LNCaP clone FGC (cell line): ENCODE results near the gene SART3.
A peak's percentile ranks its signal among the peaks of the same experiment; 100 is the strongest.
"Not testable (repeated sequence)": the region's sequence is repeated elsewhere in the genome, so short reads cannot be mapped to it uniquely, and the experiment has no call there.

Experiments used
- DNase-seq: peaks from one replicate; pipeline ENCODE4 v3.0.0-alpha.2; 2011; ENCODE audit warnings: low read depth
- H3K4me3 ChIP-seq: 2 replicates; pipeline ENCODE4 v1.5.1; 2011; ENCODE audit warnings: mild to moderate bottlenecking, low read depth, low read length, control low read depth
- TF ChIP-seq, protein P1 (sequence below): IDR thresholded peaks from 2 replicates; pipeline ENCODE4 v1.5.1; 2012; ENCODE audit warnings: mild to moderate bottlenecking; ENCODE audit not compliant: control insufficient read depth, insufficient read depth; ENCODE audit errors: extremely low read depth

Gene SART3

DNA sequence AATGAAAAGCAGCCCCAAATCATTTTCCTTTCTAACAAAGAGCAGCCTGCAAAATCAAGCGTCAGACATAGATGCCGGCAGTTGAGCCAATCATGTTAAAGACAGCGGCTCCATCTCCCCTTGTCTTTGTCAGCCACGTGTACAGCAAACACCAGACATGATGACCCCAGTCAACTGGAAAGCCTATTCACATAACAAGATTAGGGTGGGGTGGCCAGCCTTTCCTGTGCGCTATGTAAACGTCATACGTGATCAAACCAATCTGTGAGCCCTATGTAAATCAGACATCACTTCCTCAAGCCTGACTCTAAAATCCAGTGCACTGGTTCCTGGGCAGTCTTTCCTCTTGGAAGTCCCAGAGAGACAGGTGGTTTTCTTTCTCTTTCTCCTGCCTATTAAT lies 55.8 kb downstream of the SART3 start:
- TF ChIP-seq, protein P1, sequence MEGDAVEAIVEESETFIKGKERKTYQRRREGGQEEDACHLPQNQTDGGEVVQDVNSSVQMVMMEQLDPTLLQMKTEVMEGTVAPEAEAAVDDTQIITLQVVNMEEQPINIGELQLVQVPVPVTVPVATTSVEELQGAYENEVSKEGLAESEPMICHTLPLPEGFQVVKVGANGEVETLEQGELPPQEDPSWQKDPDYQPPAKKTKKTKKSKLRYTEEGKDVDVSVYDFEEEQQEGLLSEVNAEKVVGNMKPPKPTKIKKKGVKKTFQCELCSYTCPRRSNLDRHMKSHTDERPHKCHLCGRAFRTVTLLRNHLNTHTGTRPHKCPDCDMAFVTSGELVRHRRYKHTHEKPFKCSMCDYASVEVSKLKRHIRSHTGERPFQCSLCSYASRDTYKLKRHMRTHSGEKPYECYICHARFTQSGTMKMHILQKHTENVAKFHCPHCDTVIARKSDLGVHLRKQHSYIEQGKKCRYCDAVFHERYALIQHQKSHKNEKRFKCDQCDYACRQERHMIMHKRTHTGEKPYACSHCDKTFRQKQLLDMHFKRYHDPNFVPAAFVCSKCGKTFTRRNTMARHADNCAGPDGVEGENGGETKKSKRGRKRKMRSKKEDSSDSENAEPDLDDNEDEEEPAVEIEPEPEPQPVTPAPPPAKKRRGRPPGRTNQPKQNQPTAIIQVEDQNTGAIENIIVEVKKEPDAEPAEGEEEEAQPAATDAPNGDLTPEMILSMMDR = no peak

DNA sequence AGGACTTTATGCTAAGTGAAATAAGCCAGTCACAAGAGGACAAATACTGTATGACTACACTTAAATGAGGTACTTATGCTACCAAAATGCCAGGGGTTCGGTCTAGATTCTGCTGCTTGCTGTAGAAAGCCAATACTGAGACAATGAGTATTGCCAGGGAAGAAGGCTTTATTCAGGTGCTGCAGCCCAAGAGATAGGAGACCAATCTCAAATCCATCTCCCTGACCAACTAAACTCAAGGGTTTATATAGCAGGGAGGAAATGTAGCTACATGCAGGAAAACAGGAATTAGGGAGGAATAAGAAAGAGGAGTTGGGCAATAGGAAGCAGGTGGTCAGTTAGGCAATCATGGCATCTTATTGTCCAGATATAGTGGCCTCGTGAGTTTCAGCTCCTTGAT lies 58.1 kb downstream of the SART3 start:
- DNase-seq = no peak
- TF ChIP-seq, protein P1 = no peak
- no peak overlapping the region for H3K4me3 ChIP-seq

More for the DNA sequence above, 55.8 kb downstream of the SART3 start:
- H3K4me3 ChIP-seq = no peak overlapping the region
- DNase-seq = no peak

DNA sequence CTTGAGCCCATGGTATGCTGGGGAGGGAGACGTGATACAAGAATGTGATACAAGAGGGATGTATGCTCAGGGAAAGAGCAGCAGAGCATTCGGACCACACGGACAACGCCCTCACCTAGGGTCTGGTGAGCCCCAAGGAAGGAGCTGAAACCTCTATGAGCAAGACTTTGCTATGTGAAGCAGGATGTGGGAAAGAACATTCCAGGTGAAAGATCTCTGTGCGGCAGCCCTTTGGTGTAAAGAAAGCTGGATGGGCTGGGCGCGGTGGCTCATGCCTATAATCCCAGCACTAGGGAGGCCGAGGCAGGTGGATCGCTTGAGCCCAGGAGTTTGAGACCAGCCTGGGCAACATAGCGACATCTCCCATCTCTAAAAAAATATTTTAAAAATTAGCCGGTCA lies 62.8 kb downstream of the SART3 start:
- no peak for DNase-seq
- TF ChIP-seq, protein P1 = no peak
- H3K4me3 ChIP-seq = no peak overlapping the region

DNA sequence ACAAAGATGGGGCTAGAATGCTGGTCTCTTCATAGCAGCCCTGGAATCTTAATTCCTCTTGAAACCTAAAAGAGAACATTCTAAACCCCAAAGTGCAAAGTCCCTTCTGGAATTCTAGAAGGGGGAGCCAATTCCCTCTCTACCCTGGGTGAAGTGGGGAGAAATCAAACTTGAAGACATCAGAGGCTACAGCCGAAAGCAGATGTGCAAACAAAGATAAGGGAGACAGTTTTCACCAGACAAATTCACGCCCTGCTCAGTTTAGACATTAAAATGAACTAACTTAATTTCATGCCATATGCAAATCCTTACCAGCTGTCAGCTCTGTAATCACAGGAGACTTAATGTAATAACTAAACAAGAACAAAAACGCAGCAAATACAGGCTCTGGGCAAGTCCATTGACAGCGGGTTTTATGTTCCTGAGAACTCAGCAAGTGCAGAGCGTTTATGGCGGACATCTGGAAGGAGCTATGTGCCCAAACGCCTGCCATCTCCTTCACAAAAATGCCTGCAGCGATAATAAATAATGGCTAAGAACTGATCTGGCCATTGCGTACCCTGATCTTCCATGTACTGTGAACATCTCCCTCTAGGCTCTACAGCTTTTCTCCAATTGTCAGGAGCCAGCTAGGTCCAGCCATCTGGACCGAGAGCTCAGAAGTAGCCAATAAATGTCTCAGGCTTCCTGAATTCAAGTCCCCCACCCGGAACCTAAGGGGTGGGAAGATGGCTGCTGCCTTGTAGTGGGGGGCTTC lies 65.0 kb downstream of the SART3 start:
- DNase-seq = no peak
- H3K4me3 ChIP-seq = no peak overlapping the region
- TF ChIP-seq, protein P1 = no peak

DNA sequence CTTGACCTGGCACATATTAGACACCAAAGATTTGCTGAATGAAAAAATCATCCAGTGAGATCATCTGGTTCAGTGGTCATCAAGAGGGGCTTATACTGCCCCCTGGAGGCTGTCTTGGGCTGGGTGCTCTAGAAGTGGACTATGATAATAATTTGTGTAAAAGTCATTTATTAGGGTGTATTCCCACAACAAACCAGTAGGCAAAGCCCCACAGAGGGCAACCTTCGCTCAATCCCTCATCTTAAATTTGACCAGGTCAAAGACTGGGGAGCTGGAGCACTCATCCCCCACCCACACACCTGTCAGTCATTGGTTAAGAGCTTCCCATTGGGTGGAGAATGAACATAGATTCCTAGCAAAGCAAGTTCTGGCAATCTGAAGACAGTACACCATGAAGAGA lies 65.9 kb downstream of the SART3 start:
- TF ChIP-seq, protein P1 = peak; percentile 44
- H3K4me3 ChIP-seq = no peak overlapping the region
- no peak for DNase-seq

DNA sequence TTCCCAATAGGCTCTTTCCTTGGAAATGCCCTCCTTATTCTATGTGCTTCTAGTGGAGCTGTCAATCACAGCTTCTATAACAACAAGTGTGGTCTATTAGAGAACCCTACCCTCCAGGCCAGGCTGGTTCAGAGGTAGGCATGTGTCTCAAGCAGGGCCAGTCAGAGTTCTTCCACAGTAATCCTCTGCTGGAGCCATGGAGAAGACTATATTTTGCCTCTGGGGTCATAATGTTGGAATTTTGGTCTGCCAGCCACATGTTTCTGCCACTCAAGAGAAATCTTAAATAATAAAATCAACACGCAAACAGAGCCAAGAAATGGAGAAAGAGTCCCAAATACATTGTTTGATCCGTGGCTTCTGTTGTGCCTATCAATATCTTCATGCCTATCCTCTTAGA lies 69.7 kb downstream of the SART3 start:
- TF ChIP-seq, protein P1 = no peak
- no peak for DNase-seq
- H3K4me3 ChIP-seq = no peak overlapping the region

DNA sequence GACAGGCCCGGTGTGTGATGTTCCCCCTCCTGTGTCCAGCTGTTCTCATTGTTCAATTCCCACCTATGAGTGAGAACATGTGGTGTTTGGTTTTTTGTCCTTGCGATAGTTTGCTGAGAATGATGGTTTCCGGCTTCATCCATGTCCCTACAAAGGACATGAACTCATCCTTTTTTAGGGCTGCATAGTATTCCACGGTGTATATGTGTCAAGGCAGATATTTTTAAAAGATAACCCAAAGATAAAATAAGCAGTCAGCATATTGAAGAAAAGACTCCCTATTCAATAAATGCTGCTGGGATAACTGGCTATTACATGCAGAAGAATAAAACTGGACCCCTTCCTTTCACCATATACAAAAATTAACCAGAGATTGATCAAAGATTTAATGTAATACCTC lies 73.9 kb downstream of the SART3 start:
- not testable (repeated sequence) for DNase-seq, H3K4me3 ChIP-seq

DNA sequence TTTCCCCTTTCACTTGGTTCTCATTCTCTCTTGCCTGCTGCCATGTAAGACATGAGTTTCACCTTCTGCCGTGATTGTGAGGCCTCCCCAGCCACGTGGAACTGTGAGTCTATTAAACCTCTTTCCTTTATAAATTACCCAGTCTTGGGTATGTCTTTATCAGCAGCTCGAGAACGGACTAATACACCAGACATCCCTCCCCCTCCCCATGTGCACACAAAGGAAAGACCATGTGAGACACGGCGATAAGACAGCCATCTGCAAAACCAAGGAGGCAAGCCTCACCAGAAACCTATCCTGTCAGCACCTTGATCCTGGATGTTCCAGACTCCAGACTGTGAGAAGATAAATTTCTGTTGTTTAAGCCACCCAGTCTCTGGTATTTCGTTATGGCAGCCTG lies 75.6 kb downstream of the SART3 start:
- not testable (repeated sequence) for H3K4me3 ChIP-seq, DNase-seq
